K562 (cell line): ENCODE measurements around the gene DCXR. TPM values are rescaled to one million over a fixed set of nuclear protein-coding genes. Genes with fewer than 3 reads are reported as not detected.

Experiments used
- ATAC-seq: fragments of 200-7000 bp; cut with Tn5 transposase; 3 replicates; pipeline ENCODE4 v1.9.1; 2020; ENCODE audit warnings: moderate library complexity
- BruUV-seq: library from RNA; stranded (reverse); fragments of 400-500 nt; replicated peaks from 2 replicates; lab custom pipeline; 2021; lab: Mats Ljungman, UMichigan
- CTCF ChIA-PET: fragments of 300-600 bp; formaldehyde crosslinking; extraction: SDS; loops from one replicate; lab custom pipeline; 2021; ENCODE audit warnings: low intra/inter-chr PET ratio; lab: Yijun Ruan, JAX
- POLR2A ChIA-PET: fragments of 300-600, 350-650 bp; sonication (Branson Sonifier 250); formaldehyde crosslinking; extraction: SDS; loops from one replicate; lab custom pipeline; 2021; ENCODE audit warnings: antibody characterized with exemption, inconsistent platforms; lab: Yijun Ruan, JAX
- DNase-seq, 4 experiments: peaks; one replicate each; pipeline versions ENCODE4 v3.0.0 to v3.0.0-alpha.2; 2011 to 2018; ENCODE audit warnings: low spot score in 3 of 4, mixed read lengths in 3 of 4; ENCODE audit errors: extremely low read depth in 1 of 4
- FAIRE-seq: peaks from 2 replicates; lab custom pipeline; 2011; peaks lifted over from hg19 to GRCh38; lab: Jason Lieb, UNC
- H2AFZ ChIP-seq: 2 replicates; pipeline ENCODE4 v1.6.0; 2011; ENCODE audit warnings: low read depth, low read length, control low read depth, inconsistent platforms
- H3K27ac ChIP-seq: fragments of 200-600 bp; 3 replicates; pipeline ENCODE4 v1.8.0; 2011; ENCODE audit warnings: low read depth, mild to moderate bottlenecking, control low read depth, inconsistent platforms, low read length, moderate library complexity, mixed read lengths; ENCODE audit errors: extremely low read depth
- H3K27me3 ChIP-seq, 2 experiments: fragments of 300-600 bp in 1 of 2; 2 replicates in 1 of 2; 3 replicates in 1 of 2; pipeline versions ENCODE4 v1.6.0 to v1.8.0; 2011; ENCODE audit warnings: inconsistent platforms in 2 of 2, low read length in 2 of 2, mild to moderate bottlenecking in 1 of 2, mixed read lengths in 1 of 2, moderate library complexity in 1 of 2; ENCODE audit not compliant: control insufficient read depth in 2 of 2, insufficient read depth in 2 of 2
- H3K36me3 ChIP-seq: fragments of 300-600 bp; 3 replicates; pipeline ENCODE4 v1.8.0; 2011; ENCODE audit warnings: mild to moderate bottlenecking, low read length, inconsistent platforms; ENCODE audit not compliant: control insufficient read depth, insufficient read depth
- H3K4me1 ChIP-seq, 2 experiments: fragments of 200-600 bp in 1 of 2; replicated peaks in 1 of 2; 2 replicates in 1 of 2; 3 replicates in 1 of 2; pipeline versions ENCODE4 v1.5.1 to v1.8.0; 2011; ENCODE audit warnings: inconsistent platforms in 2 of 2, low read length in 2 of 2, mild to moderate bottlenecking in 1 of 2, mixed read lengths in 1 of 2, moderate library complexity in 1 of 2; ENCODE audit not compliant: control insufficient read depth in 2 of 2, insufficient read depth in 2 of 2
- H3K4me2 ChIP-seq: 2 replicates; pipeline ENCODE4 v1.6.1; 2011; ENCODE audit warnings: low read length, control low read depth, inconsistent platforms, mixed read lengths; ENCODE audit not compliant: insufficient read depth
- H3K4me3 ChIP-seq: fragments of 200-600 bp; sonication (generic), shearing (Covaris generic); 2 replicates; pipeline ENCODE4 v1.5.1; 2016; ENCODE audit warnings: control low read depth, inconsistent platforms
- H3K79me2 ChIP-seq: fragments of 200-600 bp; 3 replicates; pipeline ENCODE4 v1.8.0; 2011; ENCODE audit warnings: low read length, inconsistent platforms; ENCODE audit not compliant: control insufficient read depth, insufficient read depth
- H3K9ac ChIP-seq, 2 experiments: 2 replicates each; pipeline versions ENCODE4 v1.6.0 to v1.6.1; 2011; ENCODE audit warnings: low read depth in 2 of 2, low read length in 2 of 2, control low read depth in 1 of 2, inconsistent platforms in 1 of 2, mild to moderate bottlenecking in 1 of 2, mixed read lengths in 1 of 2; ENCODE audit not compliant: insufficient read depth in 1 of 2
- H3K9me1 ChIP-seq: one replicate; pipeline ENCODE4 v1.6.0; 2011; ENCODE audit warnings: inconsistent platforms, mild to moderate bottlenecking, low read length, moderate library complexity; ENCODE audit not compliant: control insufficient read depth, insufficient read depth
- H3K9me3 ChIP-seq: replicated peaks from 2 replicates; pipeline ENCODE4 v1.5.1; 2011; ENCODE audit warnings: low read depth, low read length, inconsistent platforms; ENCODE audit not compliant: control insufficient read depth, insufficient read depth
- H4K20me1 ChIP-seq: replicated peaks from 2 replicates; pipeline ENCODE4 v1.6.1; 2011; ENCODE audit warnings: low read length, inconsistent platforms, mixed read lengths; ENCODE audit not compliant: control insufficient read depth, insufficient read depth
- CTBP1 ChIP-seq: fragments of 450-650 bp; IDR thresholded peaks from 2 replicates; pipeline ENCODE4 v1.6.1; 2016; ENCODE audit warnings: borderline replicate concordance
- DEAF1 ChIP-seq: fragments of 450-650 bp; formaldehyde crosslinking; IDR thresholded peaks from 2 replicates; pipeline ENCODE4 v1.4.0; 2020; ENCODE audit warnings: mild to moderate bottlenecking, moderate library complexity
- DLX4 ChIP-seq: fragments of 250-450 bp; sonication (Bioruptor Pico); IDR thresholded peaks from 2 replicates; pipeline ENCODE4 v1.6.1; 2021; ENCODE audit warnings: mild to moderate bottlenecking
- NCOA1 ChIP-seq: fragments of 450-650 bp; IDR thresholded peaks from 2 replicates; pipeline ENCODE4 v1.6.1; 2016; ENCODE audit warnings: low read depth
- ZNF395 ChIP-seq: fragments of 200-800 bp; sonication (Bioruptor generic); IDR thresholded peaks from 2 replicates; pipeline ENCODE4 v1.6.1; 2017; ENCODE audit warnings: missing genetic modification characterization, missing compliant biosample characterization
- WGBS: fragments of 100-300 bp; shearing (Covaris generic); methylation state at CpG from one replicate; pipeline ENCODE4 v1.1.6; 2016; ENCODE audit warnings: low coverage, mixed read lengths; ENCODE audit not compliant: insufficient coverage; ENCODE audit errors: missing lambda C conversion rate; 5-methylcytosine and 5-hydroxymethylcytosine counted together
- in situ Hi-C: fragments of 300-500 bp; cut with MboI; formaldehyde crosslinking; loops from 4 replicates; pipeline ENCODE4 v1.15.0; 2018; ENCODE audit warnings: inconsistent platforms, mixed read lengths
- intact Hi-C: fragments of 100-400 bp; cut with micrococcal nuclease; formaldehyde crosslinking; loops from 2 replicates; pipeline ENCODE4 v1.14.2; 2022
- polyA plus RNA-seq, 8 experiments: library from polyadenylated mRNA; depleted of rRNA in 4 of 8; stranded (reverse) in 5 of 8; unstranded in 3 of 8; fragments of >200 nt; fragmentation: Nextera tagmentation in 2 of 8; fragmentation: Illumina TruSeq in 1 of 8; extraction: Ambion mirVana in 2 of 8; extraction: Trizol in 1 of 8; gene quantifications; 2 replicates each; pipeline versions ENCODE4 v1.2.1 to v1.2.3, GENCODE V29; 2011 to 2014; ENCODE audit warnings: inconsistent platforms in 1 of 8, missing spikeins in 1 of 8
- total RNA-seq, 7 experiments: library from RNA; depleted of rRNA in 6 of 7; stranded (reverse); fragments of >200 nt in 6 of 7; fragmentation: Illumina TruSeq in 2 of 7; extraction: Trizol in 2 of 7; gene quantifications; 2 replicates each; pipeline versions ENCODE4 v1.2.1 to v1.2.3, GENCODE V29; 2011 to 2021; ENCODE audit warnings: low replicate concordance in 1 of 7
- TF ChIP-seq, protein P1 (sequence below): sonication (generic); formaldehyde crosslinking; IDR thresholded peaks from 2 replicates; pipeline ENCODE4 v1.5.0; 2020; ENCODE audit warnings: missing genetic modification reagents

The DCXR gene
- total and polyA plus RNA-seq, 9 of the 15 experiments (the other 6 are each of a cell fraction or from before 2014, with no cell fraction given): 21.3 to 274 (median 156) TPM

DNA sequence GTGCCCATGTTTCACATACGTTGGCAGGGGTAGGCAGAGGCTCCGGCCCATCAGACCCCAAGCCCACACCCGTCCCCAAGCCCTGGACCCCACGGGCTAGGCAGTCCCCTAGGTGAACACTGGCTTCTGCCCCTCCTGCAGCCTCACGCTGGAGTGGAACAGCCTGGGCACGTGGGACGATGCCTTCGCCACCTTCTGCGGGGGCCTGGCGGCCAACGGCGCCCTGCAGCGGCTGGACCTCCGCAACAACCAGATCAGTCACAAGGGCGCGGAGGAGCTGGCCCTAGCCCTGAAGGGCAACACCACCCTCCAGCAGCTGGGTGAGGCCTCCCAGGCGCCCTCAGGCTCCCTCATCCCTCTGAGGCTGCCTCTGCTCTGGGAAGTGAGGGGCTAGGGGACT lies 12.6 kb downstream of the DCXR start:
- CTCF ChIA-PET: no interaction called here
- H3K27me3 ChIP-seq: no peaks in the 10 kb centered on the region
- no peak overlapping the region for H2AFZ ChIP-seq
- peak overlapping the region in 1 of 2 experiments; percentile 97; a peak in 2 of 4 replicates for H3K9ac ChIP-seq
- H3K79me2 ChIP-seq: peaks cover 36% of the 10 kb centered on the region
- no peak overlapping the region for H3K27ac ChIP-seq
- intact Hi-C loops: loop anchor here (5.0 kb wide), 1 partner anchor 48 kb away; the partner anchor contains the start of gene ASPSCR1
- H3K4me3 ChIP-seq: no peak overlapping the region
- peaks cover 14 to 88% of the 10 kb centered on the region in 2 experiments for H3K4me1 ChIP-seq
- no peak for ATAC-seq
- BruUV-seq: no TSS peak
- H4K20me1 ChIP-seq: peaks cover 17% of the 10 kb centered on the region
- WGBS: 98% methylated on average over 15 of the region's 17 CpGs
- no peak for TF ChIP-seq ZNF395 (CRISPR knock-in tag)
- TF ChIP-seq DLX4 (CRISPR knock-in tag): no peak
- TF ChIP-seq CTBP1: no peak
- TF ChIP-seq NCOA1: no peak
- no peak for TF ChIP-seq DEAF1 (CRISPR knock-in tag)
- TF ChIP-seq, protein P1, sequence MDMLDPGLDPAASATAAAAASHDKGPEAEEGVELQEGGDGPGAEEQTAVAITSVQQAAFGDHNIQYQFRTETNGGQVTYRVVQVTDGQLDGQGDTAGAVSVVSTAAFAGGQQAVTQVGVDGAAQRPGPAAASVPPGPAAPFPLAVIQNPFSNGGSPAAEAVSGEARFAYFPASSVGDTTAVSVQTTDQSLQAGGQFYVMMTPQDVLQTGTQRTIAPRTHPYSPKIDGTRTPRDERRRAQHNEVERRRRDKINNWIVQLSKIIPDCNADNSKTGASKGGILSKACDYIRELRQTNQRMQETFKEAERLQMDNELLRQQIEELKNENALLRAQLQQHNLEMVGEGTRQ (CRISPR knock-in tag): no peak
- TF ChIP-seq, all 486 proteins: peak for 0
- in situ Hi-C loops: no loop called here
- Histone ChIP-seq H3K4me2 (no peak overlapping the region), H3K9me1 (no peaks in the 10 kb centered on the region), H3K36me3 (peaks cover 14% of the 10 kb centered on the region; the same call in 1 of the 3 replicates), H3K9me3 (no peaks in the 10 kb centered on the region)
- DNase-seq: no peak
- FAIRE-seq: no peak
- POLR2A ChIA-PET: no interaction called here
